ENCODE data around the gene VAMP2.

VAMP2 gene

GRCh38 chr17:8210761-8211458 is 48.2 kb upstream of the VAMP2 start (continued):
- no peak for TF ChIP-seq PRDM6 (tag by site-specific recombination; IDR thresholded peaks at IDR 0.05)
- no peak for TF ChIP-seq ZNF169 (tag by site-specific recombination; IDR thresholded peaks at IDR 0.05)
- no peak for TF ChIP-seq FEZF1 (tag by site-specific recombination; IDR thresholded peaks at IDR 0.05)
- TF ChIP-seq REPIN1 (tag by site-specific recombination; IDR thresholded peaks at IDR 0.05; ENCODE audit: low read depth) = no peak
- TF ChIP-seq ZNF785 (tag by site-specific recombination; IDR thresholded peaks at IDR 0.05) = no peak
- TF ChIP-seq ZNF280C (tag by site-specific recombination; IDR thresholded peaks at IDR 0.05) = no peak
- no peak for TF ChIP-seq ZNF513 (tag by site-specific recombination; IDR thresholded peaks at IDR 0.05)
- TF ChIP-seq SALL2 (tag by site-specific recombination; IDR thresholded peaks at IDR 0.05; ENCODE audit: borderline replicate concordance) = no peak
- TF ChIP-seq ZNF76 (tag by site-specific recombination; IDR thresholded peaks at IDR 0.05; ENCODE audit: borderline replicate concordance, low read depth) = no peak
- TF ChIP-seq ZBTB17 (tag by site-specific recombination; IDR thresholded peaks at IDR 0.05) = peak; percentile 65; the same call in 1 of the 2 replicates
- no peak for TF ChIP-seq AEBP2 (tag by site-specific recombination; IDR thresholded peaks at IDR 0.05; ENCODE audit: borderline replicate concordance)
- peak; percentile 57 for TF ChIP-seq ZEB2 (tag by site-specific recombination; IDR thresholded peaks at IDR 0.05)
- no peak for TF ChIP-seq ZFHX2 (tag by site-specific recombination; conservative IDR thresholded peaks at IDR 0.05)
- no peak for TF ChIP-seq ZNF140 (tag by site-specific recombination; IDR thresholded peaks at IDR 0.05)
- no peak for TF ChIP-seq ZNF10 (tag by site-specific recombination; IDR thresholded peaks at IDR 0.05)
- TF ChIP-seq ZNF324 (tag by site-specific recombination; IDR thresholded peaks at IDR 0.05) = no peak
- no peak for TF ChIP-seq MYNN (tag by site-specific recombination; IDR thresholded peaks at IDR 0.05; ENCODE audit: borderline replicate concordance)
- no peak for TF ChIP-seq SCRT2 (tag by site-specific recombination; IDR thresholded peaks at IDR 0.05)
- TF ChIP-seq ZNF121 (tag by site-specific recombination; IDR thresholded peaks at IDR 0.05) = 0 out of 2 replicates have a peak, but pooled peaks have one; percentile 16
- 0 out of 2 replicates have a peak, but pooled peaks have one; percentile 43 for TF ChIP-seq ZNF184 (tag by site-specific recombination; IDR thresholded peaks at IDR 0.05)
- TF ChIP-seq ZNF629 (tag by site-specific recombination; IDR thresholded peaks at IDR 0.05) = peak; percentile 64; the same call in 1 of the 2 replicates
- TF ChIP-seq ZNF394 (tag by site-specific recombination; IDR thresholded peaks at IDR 0.05; ENCODE audit: borderline replicate concordance) = no peak; the same call in 1 of the 2 replicates
- TF ChIP-seq ZIC2 (tag by site-specific recombination; IDR thresholded peaks at IDR 0.05) = no peak
- TF ChIP-seq KLF9 (tag by site-specific recombination; IDR thresholded peaks at IDR 0.05; ENCODE audit: low read depth) = no peak
- TF ChIP-seq ZNF473 (tag by site-specific recombination; IDR thresholded peaks at IDR 0.05) = no peak
- TF ChIP-seq BCL11B (tag by site-specific recombination; IDR thresholded peaks at IDR 0.05; ENCODE audit: low read depth) = no peak
- TF ChIP-seq ZBTB21 (tag by site-specific recombination; IDR thresholded peaks at IDR 0.05) = 0 out of 2 replicates have a peak, but pooled peaks have one; percentile 28
- no peak for TF ChIP-seq ZNF701 (tag by site-specific recombination; IDR thresholded peaks at IDR 0.05)
- no peak for TF ChIP-seq ZFP3 (tag by site-specific recombination; IDR thresholded peaks at IDR 0.05; ENCODE audit: low read depth)
- no peak for TF ChIP-seq ZNF555 (tag by site-specific recombination; conservative IDR thresholded peaks at IDR 0.05)
- TF ChIP-seq INSM2 (tag by site-specific recombination; IDR thresholded peaks at IDR 0.05) = peak; percentile 78
- no peak for TF ChIP-seq ZXDB (tag by site-specific recombination; IDR thresholded peaks at IDR 0.05)
- TF ChIP-seq ZNF24 (tag by site-specific recombination; IDR thresholded peaks at IDR 0.05) = no peak; the same call in 1 of the 2 replicates

Measured in HEK293 (cell line).